Measurements from ENCODE around the gene ZMYM2.

DNA sequence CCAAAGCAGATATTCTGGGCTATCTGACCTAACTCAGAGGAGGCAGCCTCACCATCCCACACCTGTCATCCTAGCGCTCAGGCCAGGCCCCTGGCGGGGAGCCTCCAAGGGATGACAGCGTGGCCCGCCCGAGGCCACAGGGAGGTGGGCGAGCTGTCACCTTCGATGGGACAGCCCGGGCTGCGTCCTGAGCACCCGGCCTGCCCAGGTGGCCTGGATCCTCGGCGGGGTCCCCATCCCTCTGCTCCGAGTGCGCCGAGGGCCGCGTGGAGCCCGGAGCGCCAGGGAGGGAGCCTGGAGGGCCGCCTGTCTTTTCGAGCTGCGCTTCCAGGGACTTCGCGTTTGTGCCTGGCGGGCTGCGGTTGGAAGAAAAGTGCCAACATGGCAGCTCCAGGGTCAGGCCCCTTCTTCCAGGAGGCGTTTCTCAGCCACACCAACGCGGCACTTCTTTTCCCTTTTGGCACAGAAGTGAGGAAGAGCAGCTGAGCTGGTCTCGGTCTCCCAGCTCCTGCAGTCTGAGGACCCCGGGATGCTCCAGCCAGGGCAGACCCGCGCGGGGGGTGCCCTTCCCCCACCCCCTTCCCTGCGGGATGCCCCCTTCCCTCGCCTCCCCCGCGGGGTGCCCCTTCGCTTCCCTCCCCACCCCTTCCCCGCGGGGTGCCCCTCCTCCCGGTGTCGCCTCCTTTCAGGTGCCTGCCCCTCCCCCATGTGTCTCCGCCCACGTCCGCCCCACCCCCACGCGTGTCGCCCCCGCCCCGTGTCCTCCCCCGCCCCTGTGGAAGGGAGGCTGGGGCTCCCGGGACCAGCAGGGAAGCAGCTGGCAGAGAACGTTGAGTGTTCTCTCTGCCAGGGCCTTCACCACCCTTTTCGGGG, 160.0 kb downstream of the ZMYM2 start:
- no peak for TF ChIP-seq POLR2A (IDR thresholded peaks at IDR 0.05)
- TF ChIP-seq, protein P1, sequence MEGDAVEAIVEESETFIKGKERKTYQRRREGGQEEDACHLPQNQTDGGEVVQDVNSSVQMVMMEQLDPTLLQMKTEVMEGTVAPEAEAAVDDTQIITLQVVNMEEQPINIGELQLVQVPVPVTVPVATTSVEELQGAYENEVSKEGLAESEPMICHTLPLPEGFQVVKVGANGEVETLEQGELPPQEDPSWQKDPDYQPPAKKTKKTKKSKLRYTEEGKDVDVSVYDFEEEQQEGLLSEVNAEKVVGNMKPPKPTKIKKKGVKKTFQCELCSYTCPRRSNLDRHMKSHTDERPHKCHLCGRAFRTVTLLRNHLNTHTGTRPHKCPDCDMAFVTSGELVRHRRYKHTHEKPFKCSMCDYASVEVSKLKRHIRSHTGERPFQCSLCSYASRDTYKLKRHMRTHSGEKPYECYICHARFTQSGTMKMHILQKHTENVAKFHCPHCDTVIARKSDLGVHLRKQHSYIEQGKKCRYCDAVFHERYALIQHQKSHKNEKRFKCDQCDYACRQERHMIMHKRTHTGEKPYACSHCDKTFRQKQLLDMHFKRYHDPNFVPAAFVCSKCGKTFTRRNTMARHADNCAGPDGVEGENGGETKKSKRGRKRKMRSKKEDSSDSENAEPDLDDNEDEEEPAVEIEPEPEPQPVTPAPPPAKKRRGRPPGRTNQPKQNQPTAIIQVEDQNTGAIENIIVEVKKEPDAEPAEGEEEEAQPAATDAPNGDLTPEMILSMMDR (IDR thresholded peaks at IDR 0.05) = no peak
- no peak for TF ChIP-seq POLR2AphosphoS5 (IDR thresholded peaks at IDR 0.05)
- no peak for TF ChIP-seq EP300 (IDR thresholded peaks at IDR 0.05)

Data from upper lobe of left lung (tissue), 4 donors.